ENCODE measurements around the gene TRAPPC6A.

The TRAPPC6A gene

DNA sequence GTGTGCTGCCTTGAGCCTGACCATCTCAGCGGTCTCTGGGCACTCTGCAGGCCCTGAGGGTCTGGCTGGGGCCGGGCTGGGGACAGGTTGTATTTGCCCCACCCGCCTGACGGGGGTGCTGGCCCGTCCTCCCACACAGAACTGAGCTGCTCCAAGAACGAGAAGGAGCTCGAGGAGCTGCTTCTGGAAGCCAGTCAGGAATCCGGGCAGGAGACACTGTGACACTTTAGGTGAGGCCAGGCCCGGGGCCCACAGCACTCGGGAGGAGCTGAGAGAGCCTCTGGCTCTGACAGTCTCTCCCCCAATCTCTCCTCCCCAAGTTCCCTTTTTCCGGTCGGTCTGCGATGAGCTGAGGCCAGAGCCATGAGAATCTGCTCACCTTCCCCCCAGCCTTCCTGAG is 31.8 kb downstream of the TRAPPC6A start:
- no peak for DNase-seq

DNA sequence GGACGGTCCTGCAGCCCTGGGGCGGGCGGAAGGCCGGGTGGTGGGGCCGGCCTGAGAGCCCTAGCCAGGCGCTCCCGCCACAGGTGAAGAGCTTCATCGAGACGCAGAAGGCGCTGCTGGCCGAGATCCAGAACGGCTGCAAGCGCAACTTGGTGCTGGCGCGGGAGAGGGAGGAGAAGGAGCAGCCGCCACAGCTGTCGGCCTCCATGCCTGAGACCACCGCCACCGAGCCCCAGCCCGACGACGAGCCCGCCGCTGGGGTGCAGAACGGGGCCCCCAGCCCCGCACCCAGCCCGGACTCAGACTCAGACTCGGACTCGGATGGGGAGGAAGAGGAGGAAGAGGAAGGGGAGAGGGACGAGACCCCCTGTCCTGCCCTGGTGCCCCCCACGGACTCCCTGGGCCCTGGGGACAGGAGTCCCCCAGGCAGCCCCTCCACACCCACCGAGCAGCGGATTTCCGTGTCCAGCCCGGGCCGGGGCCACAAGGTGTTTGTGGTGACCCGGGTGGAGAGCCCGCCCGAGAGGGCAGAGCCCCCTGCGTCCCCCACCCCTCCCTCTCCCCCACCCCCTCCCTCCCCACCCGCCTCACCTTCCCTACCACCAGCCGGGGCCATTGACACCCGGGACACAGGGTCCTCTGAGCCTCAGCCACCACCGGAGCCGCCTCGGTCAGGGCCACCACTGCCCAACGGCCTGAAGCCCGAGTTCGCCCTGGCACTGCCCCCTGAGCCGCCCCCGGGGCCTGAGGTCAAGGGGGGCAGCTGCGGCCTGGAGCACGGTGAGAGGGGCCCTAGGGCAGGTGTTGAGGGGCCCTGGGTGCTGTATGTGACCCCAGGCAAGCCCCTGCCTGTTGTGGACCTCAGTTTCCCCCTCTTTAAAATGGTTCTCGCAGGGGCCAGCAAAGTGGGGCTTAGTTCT is 32.5 kb downstream of the TRAPPC6A start:
- no peak for DNase-seq

DNA sequence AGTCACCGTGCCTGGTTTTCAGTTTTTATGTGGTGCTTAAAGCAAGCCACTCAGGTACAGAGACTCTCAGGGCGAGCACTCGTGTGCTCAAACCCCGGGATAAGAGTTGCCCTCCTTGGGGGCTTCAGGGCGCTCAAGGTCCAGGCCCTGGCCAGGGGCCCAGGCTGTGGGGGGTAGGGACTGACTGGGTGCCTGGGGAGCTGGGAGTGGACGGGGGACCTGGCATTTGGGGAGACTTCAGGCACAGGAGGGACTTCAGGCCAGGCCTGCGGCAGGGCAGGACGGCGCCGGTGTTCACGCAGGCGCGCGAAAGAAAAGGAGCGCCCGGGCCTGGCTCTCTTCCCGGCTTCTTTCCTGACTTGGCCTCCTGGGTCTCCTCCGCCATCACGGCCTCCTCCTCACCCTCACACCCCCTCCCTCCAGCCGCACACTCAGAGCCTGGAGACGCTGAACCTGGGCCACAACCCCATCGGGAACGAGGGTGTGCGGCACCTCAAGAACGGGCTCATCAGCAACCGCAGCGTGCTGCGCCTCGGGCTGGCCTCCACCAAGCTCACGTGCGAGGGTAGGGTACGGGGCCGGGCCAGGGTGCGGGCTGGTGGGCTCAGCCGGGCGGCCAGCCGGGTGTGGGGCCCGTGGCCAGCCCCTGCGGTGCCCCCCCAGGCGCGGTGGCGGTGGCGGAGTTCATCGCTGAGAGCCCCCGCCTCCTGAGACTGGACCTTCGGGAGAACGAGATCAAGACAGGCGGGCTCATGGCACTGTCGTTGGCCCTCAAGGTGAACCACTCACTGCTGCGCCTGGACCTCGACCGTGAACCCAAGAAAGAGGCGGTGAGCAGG is 33.4 kb downstream of the TRAPPC6A start:
- no peak for DNase-seq

DNA sequence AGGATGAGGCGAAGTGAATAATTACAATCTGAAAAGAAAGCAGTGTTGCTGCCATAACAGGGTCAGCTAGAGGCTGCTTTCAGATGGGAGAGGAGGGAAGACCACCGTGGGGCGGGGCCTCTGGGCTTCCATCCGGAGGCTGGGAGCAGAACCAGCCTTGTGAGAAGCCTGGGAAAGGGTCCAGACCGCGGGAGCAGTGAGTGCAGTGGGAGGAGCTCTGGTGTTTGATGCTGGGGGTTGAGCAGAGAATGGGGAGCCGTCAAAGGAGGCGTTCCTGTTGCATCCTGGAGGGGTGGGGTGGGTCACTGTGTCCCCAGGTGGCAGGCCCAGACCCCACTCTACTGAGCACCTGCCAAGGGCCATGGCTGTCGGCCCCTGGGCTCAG is 35.3 kb downstream of the TRAPPC6A start:
- DNase-seq = no peak

DNA sequence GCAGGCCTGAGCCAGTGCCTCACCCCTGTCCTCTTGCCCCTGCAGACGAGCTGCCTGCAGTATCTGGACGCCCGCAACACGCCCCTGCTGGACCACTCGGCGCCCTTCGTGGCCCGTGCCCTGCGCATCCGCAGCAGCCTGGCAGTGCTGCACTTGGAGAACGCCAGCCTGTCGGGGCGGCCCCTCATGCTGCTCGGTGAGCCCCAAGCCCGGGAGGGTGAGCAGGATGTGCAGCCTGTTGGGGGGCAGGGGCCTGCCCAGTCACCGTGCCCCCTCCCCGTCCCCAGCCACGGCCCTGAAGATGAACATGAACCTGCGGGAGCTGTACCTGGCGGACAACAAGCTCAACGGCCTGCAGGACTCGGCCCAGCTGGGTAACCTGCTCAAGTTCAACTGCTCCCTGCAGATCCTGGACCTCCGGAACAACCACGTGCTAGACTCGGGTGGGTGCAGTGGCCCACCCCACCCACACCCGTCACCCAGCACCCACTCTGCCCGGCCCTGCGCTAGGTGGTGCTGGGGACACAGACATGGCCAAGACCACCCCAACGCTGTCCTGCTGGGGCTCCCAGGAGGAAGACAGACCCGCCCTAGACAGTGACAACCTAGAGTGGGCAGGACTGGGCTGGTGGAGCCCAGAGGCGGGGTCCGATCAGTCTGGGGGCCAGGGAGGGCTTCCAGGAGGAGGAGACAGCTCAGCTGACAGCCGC is 35.9 kb downstream of the TRAPPC6A start:
- DNase-seq = no peak

DNA sequence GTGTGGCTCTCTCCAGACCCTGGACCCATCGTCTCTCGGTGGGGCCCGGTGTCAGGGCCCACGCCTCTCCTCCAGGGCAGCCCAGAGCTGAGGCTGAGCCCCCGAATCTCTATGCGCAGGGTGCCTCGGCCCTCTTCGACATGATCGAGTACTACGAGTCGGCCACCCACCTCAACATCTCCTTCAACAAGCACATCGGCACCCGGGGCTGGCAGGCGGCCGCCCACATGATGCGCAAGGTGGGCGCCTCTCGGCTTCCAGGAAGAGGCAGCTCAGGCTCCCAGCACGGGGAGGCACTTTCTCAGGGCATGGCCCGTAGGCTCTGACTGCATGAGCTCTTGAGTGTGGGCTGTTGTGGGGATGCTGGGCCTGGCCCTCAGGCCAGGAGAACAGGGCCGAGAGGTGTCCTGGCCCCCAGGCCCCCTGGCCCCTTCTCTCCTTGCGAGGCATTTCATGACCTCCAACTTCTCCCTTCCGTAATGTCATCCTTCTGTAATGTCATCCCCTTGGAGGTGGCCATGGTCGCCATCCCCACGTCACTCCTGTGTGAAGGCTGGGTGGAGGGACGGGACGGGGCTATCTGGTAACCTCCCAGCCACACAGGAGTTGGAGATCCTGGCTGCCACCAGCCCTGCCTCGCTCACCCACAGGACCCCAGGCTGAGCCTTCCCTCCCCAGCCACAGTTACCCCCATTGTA is 36.7 kb downstream of the TRAPPC6A start:
- no peak for DNase-seq

DNA sequence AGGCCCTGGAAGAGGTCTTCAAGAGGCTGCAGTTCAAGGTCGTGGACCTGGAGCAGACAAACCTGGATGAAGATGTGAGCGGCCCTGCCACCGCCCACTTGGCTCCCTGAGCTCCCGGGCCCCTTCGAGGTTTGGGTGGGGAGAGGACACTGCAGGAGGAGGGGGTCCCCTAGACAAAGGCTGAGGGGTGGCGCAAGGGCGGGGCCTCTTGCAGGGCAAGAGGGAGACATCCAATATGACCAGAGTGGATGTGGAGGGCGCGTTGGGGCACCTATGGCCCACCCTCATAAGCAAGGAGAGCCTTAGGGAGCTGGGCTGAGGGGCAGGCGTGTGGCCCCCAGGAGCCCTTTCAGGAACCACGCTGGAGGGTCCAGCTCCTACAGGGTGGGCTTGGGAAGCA is 37.5 kb downstream of the TRAPPC6A start:
- no peak for DNase-seq

DNA sequence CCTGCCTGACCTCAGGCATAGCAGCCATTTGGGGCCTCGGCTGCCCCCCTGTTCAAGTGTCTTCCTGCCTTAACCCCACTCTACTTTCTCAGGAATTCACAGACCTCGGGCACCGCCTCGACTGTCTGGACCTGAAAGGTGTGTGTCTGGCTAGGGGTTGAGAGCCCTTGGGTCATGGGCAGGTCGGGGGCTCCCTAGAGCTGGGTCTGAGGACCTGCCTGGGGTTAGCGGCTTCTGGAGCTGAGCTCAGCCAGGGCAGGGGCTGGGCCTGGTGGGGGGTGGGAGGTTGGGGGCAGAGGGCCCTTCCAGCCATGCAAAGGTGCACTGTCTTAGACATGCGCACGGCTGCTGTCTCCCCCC is 37.9 kb downstream of the TRAPPC6A start:
- no peak for DNase-seq

DNA sequence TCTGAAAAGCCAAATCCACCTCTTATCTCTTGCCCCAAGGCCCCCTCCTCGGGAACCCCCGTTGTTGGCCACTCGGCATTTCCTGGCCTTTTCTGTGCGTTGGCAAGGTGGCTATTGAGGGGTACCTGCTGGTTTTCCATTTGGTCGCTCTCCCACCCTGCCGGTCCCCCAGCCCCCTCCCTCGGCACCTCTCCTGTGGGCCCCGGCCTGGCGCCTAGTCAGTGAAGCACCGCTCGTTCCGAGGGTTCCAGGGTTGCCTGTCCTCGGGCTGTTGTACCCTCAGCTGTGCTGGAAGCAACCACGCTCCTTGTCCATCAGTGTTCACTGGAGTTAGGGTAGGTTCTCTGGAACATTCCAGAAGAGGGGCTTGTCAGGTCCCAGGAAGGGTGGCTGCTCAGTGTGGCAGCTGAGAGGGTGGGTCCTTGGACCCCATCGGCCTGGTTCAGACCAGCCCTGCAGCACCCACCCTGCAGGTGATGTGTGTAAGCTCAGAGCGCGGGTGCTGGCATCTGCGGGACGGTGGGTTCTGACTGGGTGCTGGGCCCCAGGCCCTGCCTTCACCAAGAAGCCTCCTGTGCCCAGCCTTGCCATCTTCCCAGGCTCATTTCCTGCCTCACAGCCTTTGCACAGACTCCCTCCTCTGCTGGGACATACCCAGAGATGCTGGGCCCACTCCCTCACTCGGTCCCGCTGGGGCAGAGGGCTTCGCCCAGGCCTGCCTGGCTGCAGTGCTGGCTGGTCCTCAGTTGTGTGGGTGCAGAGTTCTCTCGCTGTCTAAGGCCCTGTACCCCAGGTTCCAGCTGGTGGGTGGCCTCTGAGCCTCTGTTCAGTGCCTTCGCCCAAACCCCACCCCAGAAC is 38.5 kb downstream of the TRAPPC6A start:
- DNase-seq = no peak

DNA sequence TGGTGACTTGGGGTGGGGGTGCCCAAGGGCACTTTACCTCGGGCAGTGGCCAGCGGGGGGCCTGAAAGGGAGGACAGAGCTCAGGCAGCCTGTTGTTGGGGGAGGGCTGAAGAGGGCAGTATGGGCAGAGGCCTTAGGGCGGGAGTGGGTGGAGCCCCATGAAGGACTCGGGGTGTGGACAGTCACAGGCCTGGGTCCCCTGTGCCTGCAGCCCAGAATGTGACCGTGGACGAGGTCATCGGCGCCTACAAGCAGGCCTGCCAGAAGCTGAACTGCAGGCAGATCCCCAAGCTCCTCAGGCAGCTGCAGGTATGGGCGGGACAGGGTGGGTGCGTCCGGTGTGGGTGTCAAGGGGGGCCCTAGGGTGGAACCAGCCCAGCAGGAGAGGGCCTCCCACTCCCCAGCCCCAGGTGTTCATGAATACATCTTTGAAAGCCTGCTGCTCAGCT is 39.7 kb downstream of the TRAPPC6A start:
- DNase-seq = no peak

DNA sequence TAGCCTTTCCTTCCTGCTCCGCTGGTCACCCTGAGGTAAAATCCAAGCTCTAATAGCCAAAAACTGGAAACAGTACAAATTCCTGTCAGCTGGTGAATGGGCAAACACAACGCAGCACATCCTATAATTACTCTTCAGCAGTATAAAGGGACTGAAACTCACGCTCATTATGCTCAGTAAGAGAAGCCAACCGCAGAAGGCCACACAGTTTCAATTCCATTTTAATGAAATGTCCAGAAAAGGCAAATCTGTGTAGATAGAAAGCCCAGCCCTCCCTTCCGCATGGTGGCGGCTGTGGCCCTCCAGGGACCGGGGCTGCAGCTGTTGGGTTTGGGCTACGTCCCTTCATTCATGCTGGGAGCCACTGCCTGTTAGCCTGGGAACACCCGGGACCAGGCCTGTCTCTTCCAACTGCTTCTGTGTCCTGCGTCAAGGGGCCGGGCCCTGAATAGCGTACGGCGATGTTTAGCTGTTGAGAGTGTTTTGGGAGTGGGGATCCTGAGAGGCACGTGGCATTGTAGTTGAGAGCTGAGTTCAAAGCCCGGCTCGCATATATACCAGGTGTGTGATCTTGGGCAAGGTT is 40.8 kb downstream of the TRAPPC6A start:
- DNase-seq = no peak

DNA sequence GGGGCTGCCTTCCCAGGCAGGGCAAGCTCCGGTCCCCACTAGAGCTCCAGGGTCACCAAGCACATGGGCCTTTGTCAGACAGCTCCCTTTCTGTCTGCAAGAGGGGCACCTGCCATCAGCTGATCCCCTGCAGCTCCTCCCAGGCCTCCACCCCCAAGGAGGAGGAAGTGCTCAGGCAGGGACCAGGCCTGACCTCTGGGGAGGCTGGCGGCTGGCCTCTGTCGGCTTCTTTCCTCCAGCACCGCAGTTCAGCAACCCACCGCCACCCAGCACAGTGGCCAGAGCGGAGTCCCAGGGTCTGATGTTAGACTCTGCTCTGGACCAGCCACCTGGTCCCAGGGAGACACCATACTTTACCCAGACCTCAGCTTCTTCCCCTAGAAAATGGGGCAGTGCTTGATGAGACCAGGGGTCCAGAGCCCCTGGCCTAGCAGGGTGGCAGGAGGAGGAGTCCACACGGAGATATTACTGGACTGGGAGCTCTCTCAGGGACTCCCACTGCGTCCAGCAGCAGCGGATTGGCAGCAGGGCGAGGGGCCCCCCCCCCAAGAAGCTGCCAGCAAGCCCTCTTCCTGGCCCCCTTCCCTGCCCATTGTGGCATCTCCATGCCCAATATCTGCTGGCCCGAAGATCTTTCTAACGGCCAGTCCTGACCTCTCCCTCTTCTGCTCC is 41.4 kb downstream of the TRAPPC6A start:
- no peak for DNase-seq

DNA sequence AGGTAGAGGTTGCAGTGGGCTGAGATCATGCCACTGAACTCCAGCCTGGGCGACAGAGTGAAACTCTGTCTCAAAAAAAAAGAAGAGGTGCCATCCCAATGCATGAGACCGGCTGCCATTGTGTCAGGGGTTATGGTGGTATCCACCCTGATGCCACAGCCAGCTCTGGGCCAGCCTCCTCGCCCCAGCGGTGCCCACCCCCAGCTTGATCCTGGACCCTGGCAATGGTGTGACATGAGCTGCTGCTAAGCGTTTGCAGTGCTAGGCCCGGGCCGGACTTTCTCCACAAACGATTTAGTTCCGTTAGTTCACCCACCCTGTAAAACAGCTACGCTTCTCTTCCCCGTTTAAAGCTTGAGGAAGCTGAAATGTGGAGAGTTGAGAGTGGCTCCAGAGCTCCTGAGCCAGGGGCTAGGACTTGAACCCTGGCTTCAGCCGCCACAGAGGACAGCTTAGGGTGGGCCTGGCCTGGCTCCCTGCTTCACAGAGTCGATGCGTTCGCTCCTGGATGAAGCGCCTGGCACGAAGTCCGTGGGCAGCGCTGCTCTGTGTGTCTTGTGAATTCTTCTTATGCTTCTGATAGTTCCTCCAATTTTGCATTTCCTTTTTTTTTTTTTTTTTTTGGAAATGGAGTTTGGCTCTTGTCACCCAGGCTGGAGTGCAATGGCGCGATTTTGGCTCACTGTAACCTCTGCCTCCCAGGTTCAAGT is 42.7 kb downstream of the TRAPPC6A start:
- DNase-seq = no peak

DNA sequence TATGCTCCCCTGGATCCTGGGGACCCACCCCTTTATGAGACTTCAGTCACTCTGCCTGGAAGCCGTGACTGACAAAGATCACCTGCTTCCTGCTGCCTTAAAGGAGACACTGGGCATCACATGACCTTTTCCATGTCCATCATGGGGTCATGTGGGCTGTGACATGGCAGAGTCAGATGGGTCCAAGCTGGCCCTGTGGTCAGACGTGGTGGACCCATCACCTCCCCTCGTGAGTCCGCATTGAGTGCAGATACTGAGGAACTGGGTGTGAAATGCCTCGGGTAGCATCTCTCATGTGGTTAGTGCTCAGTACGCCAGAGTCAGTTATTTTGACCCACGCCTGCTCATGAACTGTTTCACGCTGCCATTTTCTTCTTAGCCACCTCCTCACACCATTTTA is 44.4 kb downstream of the TRAPPC6A start:
- DNase-seq = no peak

DNA sequence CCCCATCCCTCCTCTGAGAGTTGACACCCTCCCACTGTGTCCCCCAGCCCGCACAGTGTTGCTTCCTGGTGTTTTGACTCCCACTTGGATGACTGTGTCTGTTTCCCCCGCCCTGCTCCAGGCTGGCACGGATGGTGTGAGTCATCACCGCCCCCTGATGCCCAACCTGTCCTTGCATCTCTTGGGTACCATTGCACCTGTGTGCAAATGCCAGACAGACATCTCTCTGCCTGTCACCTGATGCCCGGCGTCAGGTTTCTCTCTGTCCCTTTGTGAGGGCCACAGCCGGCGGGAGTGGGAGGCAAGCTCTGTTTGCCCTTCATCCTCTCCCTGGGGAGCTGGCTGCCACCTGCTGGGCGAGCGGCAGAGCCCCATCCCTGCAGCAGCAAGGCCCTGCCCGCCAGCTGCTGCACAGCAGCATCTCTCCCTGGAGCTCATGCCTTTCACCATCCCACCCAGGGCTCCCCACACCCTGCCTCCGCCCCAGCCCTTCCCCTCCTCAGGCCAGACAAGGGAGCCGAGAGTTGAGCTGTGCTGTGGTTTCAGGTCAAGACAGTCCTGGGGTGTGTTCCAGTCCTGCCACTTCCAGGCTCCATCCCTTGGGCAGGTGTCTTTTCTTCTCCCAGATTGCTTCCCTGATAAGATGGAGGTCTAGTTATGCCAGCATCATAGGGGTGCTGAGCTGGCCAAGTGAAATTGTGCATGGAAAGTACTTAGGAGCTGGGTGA is 47.0 kb downstream of the TRAPPC6A start:
- no peak for DNase-seq

DNA sequence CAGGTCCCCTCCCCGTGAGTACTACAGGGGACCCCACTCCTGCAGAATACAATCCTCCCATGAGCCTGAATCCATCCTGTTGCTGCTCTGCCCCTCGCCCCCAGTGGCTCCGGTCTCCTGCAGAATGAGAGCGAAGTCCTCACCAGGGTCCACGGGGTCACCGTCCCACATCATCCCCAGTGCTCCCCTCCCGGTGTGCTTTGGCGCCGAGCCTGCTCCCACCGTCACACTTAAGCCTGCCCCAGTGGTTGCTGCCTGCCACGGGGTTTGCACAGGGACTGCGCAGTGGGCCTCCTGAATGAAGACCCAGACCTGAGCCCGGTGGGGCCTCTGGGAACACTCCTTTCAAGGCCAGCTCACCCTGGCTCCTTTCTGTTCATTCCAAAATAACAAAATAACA is 47.8 kb downstream of the TRAPPC6A start:
- DNase-seq = no peak

DNA sequence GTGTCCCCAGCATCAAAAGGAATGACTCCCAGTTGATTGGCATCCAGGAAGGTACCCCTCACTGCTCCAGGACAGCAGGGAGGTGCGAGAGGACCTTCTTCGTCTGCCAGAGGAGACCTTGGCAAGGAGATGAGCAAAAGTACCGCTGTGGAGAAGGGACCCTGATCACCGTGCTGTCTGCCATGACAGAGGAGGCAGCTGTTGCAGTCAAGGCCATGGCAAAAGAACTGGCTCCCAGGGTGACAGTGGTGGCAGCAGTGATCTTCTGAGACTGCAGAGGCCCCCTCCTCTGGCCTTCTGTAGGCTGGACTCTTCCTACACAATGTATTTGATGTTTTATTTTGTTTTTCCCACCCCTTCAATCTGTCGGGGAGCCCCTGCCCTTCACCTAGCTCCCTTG is 49.2 kb downstream of the TRAPPC6A start:
- DNase-seq = no peak

DNA sequence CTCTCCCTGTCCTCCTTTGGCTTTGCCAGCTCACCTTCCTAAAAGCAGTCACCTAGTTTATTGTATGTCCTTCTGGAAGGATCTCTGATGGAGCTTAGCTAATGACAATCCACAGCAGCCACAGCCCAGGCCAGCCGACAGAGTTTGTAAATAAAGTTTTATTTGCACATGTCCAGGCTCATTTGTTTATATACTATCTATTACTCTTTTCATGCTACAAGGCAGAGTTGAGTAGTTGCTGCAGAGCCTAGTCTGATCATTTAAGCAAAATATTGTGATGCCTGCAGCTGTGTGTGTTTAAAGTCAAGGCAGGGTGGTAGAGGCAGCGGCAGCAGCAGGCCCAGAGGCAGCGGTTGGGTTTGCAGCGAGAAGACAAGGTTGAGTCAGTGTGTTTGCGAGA is 49.9 kb downstream of the TRAPPC6A start:
- no peak for DNase-seq

DNA sequence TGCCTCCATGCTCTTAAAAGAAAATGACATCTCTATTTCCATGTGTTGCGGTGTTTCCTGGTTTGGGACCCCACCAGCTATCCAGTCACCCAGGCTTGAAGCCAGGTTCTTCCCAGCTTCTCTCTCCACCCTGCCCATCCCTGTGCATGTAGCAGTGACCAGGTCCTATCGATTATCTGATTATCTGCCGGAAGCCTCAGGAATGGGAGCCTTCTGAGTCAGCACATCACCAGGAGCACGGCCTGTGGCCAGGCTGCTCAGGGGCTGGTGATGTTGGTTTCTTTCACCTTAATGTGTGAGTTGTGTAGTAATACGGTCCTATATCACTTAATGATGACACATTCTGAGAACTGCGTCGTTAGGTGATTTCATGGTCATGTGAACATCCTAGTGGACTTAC is 51.4 kb downstream of the TRAPPC6A start:
- no peak for DNase-seq

Data from CD4-positive, alpha-beta T cell treated with Interleukin-6 for 4 hours (primary cell).